Measurements from ENCODE around the gene TMEM236.

TMEM236 gene

GRCh38 chr10:17765602-17766001, 13.6 kb downstream of the TMEM236 start:
- TF ChIP-seq CTCF (IDR thresholded peaks at IDR 0.05) = no peak

GRCh38 chr10:17766731-17767130, 14.7 kb downstream of the TMEM236 start:
- TF ChIP-seq CTCF (IDR thresholded peaks at IDR 0.05) = no peak

GRCh38 chr10:17768496-17768895, 16.5 kb downstream of the TMEM236 start:
- no peak for TF ChIP-seq CTCF (IDR thresholded peaks at IDR 0.05)

GRCh38 chr10:17768957-17769356, 17.0 kb downstream of the TMEM236 start:
- no peak for TF ChIP-seq CTCF (IDR thresholded peaks at IDR 0.05)

GRCh38 chr10:17771017-17771416, 19.0 kb downstream of the TMEM236 start:
- TF ChIP-seq CTCF (IDR thresholded peaks at IDR 0.05) = no peak

- TF ChIP-seq CTCF (IDR thresholded peaks at IDR 0.05) = no peak
Measured at GRCh38 chr10:17779784-17780183, 27.8 kb downstream of the TMEM236 start.

- no peak for TF ChIP-seq CTCF (IDR thresholded peaks at IDR 0.05)
Measured at GRCh38 chr10:17780727-17781126, 28.7 kb downstream of the TMEM236 start.

- TF ChIP-seq CTCF (IDR thresholded peaks at IDR 0.05) = no peak
Measured at GRCh38 chr10:17781856-17782255, 29.9 kb downstream of the TMEM236 start.
